K562 (cell line): ENCODE results near the gene SMAGP. TPM values are rescaled to one million over a fixed set of nuclear protein-coding genes. Genes with fewer than 3 reads are reported as not detected.

Source experiments
- CBX2 ChIP-seq: fragments of 200-600 bp; sonication (generic); IDR thresholded peaks from one replicate; pipeline ENCODE4 v1.6.1; 2012; ENCODE audit warnings: mild to moderate bottlenecking, low read length, inconsistent platforms; ENCODE audit not compliant: insufficient read depth, poor library complexity, severe bottlenecking
- CSDE1 ChIP-seq, 2 experiments: fragments of 450-650 bp; IDR thresholded peaks; 2 replicates each; pipeline ENCODE4 v1.6.1; 2016; ENCODE audit warnings: mild to moderate bottlenecking in 1 of 2
- DPF2 ChIP-seq: fragments of 450-650 bp; IDR thresholded peaks from 2 replicates; pipeline ENCODE4 v1.6.1; 2016
- EZH2 ChIP-seq: IDR thresholded peaks from 2 replicates; pipeline ENCODE4 v1.6.1; 2012; ENCODE audit warnings: low read depth, mild to moderate bottlenecking, inconsistent platforms, low read length, borderline replicate concordance
- FOXP4 ChIP-seq: sonication (generic); formaldehyde crosslinking; IDR thresholded peaks from 2 replicates; pipeline ENCODE4 v1.8.0; 2022; ENCODE audit warnings: mild to moderate bottlenecking, missing genetic modification reagents, borderline replicate concordance
- FUS ChIP-seq: fragments of 200-400 bp; formaldehyde crosslinking; optimal IDR thresholded peaks from 2 replicates; pipeline ENCODE3; 2017; ENCODE audit warnings: low read depth, low read length
- IRF2 ChIP-seq: sonication (generic); formaldehyde crosslinking; IDR thresholded peaks from 2 replicates; pipeline ENCODE4 v1.8.1; 2022; ENCODE audit warnings: mild to moderate bottlenecking, missing genetic modification reagents
- MAFF ChIP-seq: IDR thresholded peaks from 2 replicates; pipeline ENCODE4 v1.6.1; 2012; ENCODE audit warnings: low read length, improper control_type of control experiment
- MBD1 ChIP-seq: fragments of 250-450 bp; sonication (Bioruptor Pico); IDR thresholded peaks from 2 replicates; pipeline ENCODE4 v1.8.0; 2022; ENCODE audit warnings: inconsistent platforms
- MYNN ChIP-seq, 2 experiments: sonication (generic); formaldehyde crosslinking in 1 of 2; IDR thresholded peaks; 2 replicates each; pipeline versions ENCODE4 v1.5.0 to v1.6.1; 2016 to 2020; ENCODE audit warnings: antibody characterized with exemption in 1 of 2, missing genetic modification reagents in 1 of 2
- NR2F6 ChIP-seq: fragments of 450-650 bp; formaldehyde crosslinking; IDR thresholded peaks from 2 replicates; pipeline ENCODE4 v1.4.0; 2020; ENCODE audit warnings: mild to moderate bottlenecking
- PHB2 ChIP-seq: fragments of 450-650 bp; IDR thresholded peaks from 2 replicates; pipeline ENCODE4 v1.6.1; 2017; ENCODE audit warnings: low read depth
- PHF8 ChIP-seq: fragments of 200-600 bp; sonication (generic); IDR thresholded peaks from 2 replicates; pipeline ENCODE4 v1.6.1; 2012; ENCODE audit warnings: mixed run types, mild to moderate bottlenecking, inconsistent platforms, low read length, moderate library complexity, borderline replicate concordance
- POLR2H ChIP-seq: IDR thresholded peaks from 2 replicates; pipeline ENCODE4 v1.6.1; 2016; ENCODE audit warnings: missing genetic modification characterization, low read depth, mild to moderate bottlenecking, control low read depth, missing compliant biosample characterization, moderate library complexity
- POLR3A ChIP-seq: IDR thresholded peaks from 2 replicates; pipeline ENCODE4 v1.6.1; 2011; ENCODE audit warnings: borderline replicate concordance, mild to moderate bottlenecking, moderate library complexity; ENCODE audit not compliant: insufficient read length, insufficient read depth; ENCODE audit errors: extremely low read depth
- STAT5A ChIP-seq: IDR thresholded peaks from 2 replicates; pipeline ENCODE4 v1.6.1; 2012; ENCODE audit warnings: low read length, inconsistent platforms, borderline replicate concordance
- TEAD2 ChIP-seq: fragments of 450-650 bp; IDR thresholded peaks from 2 replicates; pipeline ENCODE4 v1.6.1; 2016; ENCODE audit warnings: missing genetic modification characterization, control low read depth, missing compliant biosample characterization
- THRA ChIP-seq: fragments of 450-650 bp; IDR thresholded peaks from 2 replicates; pipeline ENCODE4 v1.6.1; 2017; ENCODE audit warnings: mild to moderate bottlenecking, moderate library complexity
- XRCC4 ChIP-seq: IDR thresholded peaks from one replicate; pipeline ENCODE4 v1.6.1; 2011; ENCODE audit not compliant: insufficient read depth, insufficient read length; ENCODE audit errors: extremely low read depth
- ZBTB12 ChIP-seq: fragments of 250-450 bp; sonication (Bioruptor Pico); IDR thresholded peaks from 2 replicates; pipeline ENCODE4 v1.4.0; 2020
- ZFX ChIP-seq: sonication (generic); formaldehyde crosslinking; IDR thresholded peaks from 2 replicates; pipeline ENCODE4 v1.8.0; 2022; ENCODE audit warnings: mild to moderate bottlenecking, missing genetic modification reagents, moderate library complexity
- ZNF217 ChIP-seq: sonication (generic); formaldehyde crosslinking; IDR thresholded peaks from 2 replicates; pipeline ENCODE4 v1.8.0; 2022; ENCODE audit warnings: mild to moderate bottlenecking, missing genetic modification reagents
- ZNF41 ChIP-seq: fragments of 250-450 bp; sonication (Bioruptor Pico); conservative IDR thresholded peaks from 2 replicates; pipeline ENCODE4 v1.4.0; 2020; ENCODE audit warnings: mild to moderate bottlenecking
- polyA plus RNA-seq, 8 experiments: library from polyadenylated mRNA; depleted of rRNA in 4 of 8; stranded (reverse) in 5 of 8; unstranded in 3 of 8; fragments of >200 nt; fragmentation: Nextera tagmentation in 2 of 8; fragmentation: Illumina TruSeq in 1 of 8; extraction: Ambion mirVana in 2 of 8; extraction: Trizol in 1 of 8; gene quantifications; 2 replicates each; pipeline versions ENCODE4 v1.2.1 to v1.2.3, GENCODE V29; 2011 to 2014; ENCODE audit warnings: inconsistent platforms in 1 of 8, missing spikeins in 1 of 8
- total RNA-seq, 7 experiments: library from RNA; depleted of rRNA in 6 of 7; stranded (reverse); fragments of >200 nt in 6 of 7; fragmentation: Illumina TruSeq in 2 of 7; extraction: Trizol in 2 of 7; gene quantifications; 2 replicates each; pipeline versions ENCODE4 v1.2.1 to v1.2.3, GENCODE V29; 2011 to 2021; ENCODE audit warnings: low replicate concordance in 1 of 7

Gene SMAGP
- total and polyA plus RNA-seq, 9 of the 15 experiments (the other 6 are each of a cell fraction or from before 2014, with no cell fraction given), result 23.1 to 62.3 (median 29.9) TPM

GRCh38 chr12:51217968-51218606 lies 52.1 kb downstream of the SMAGP start, which contains the start of gene POU6F1 (continued):
- TF ChIP-seq DPF2, result no peak
- TF ChIP-seq ZNF217, result no peak
- no peak for TF ChIP-seq STAT5A
- TF ChIP-seq ZFX (CRISPR knock-in tag), result no peak; the same call in 1 of the 2 replicates
- TF ChIP-seq CSDE1 (IDR thresholded peaks at IDR 0.05), result no peak
- TF ChIP-seq POLR2H (tag), result peak; percentile 36; the same call in 1 of the 2 replicates
- no peak for TF ChIP-seq POLR3A
- TF ChIP-seq MBD1 (CRISPR knock-in tag), result no peak
- TF ChIP-seq ZBTB12, result no peak
- no peak for TF ChIP-seq EZH2
- no peak for TF ChIP-seq MYNN (IDR thresholded peaks at IDR 0.05)
- TF ChIP-seq MYNN (CRISPR knock-in tag; IDR thresholded peaks at IDR 0.05), result no peak
- no peak for TF ChIP-seq ZNF41 (CRISPR knock-in tag)
- TF ChIP-seq FOXP4 (CRISPR knock-in tag), result no peak
- TF ChIP-seq IRF2, result no peak
- no peak for TF ChIP-seq FUS
- TF ChIP-seq PHB2, result no peak
- TF ChIP-seq MAFF, result no peak
- peak; percentile 57 for TF ChIP-seq PHF8
- no peak for TF ChIP-seq CBX2
- no peak for TF ChIP-seq NR2F6 (CRISPR knock-in tag)
- no peak for TF ChIP-seq THRA
- no peak for TF ChIP-seq TEAD2 (tag)
- no peak for TF ChIP-seq XRCC4
